NT2/D1 (cell line): ENCODE data around the gene TIGAR.

Experiments used
- SUZ12 ChIP-seq: IDR thresholded peaks from 2 replicates; pipeline ENCODE4 v1.6.1; 2011; ENCODE audit not compliant: insufficient read length, insufficient read depth; ENCODE audit errors: extremely low read depth
- YY1 ChIP-seq: IDR thresholded peaks from 2 replicates; pipeline ENCODE4 v1.6.1; 2011; ENCODE audit not compliant: insufficient read length, insufficient read depth
- ZNF274 ChIP-seq: IDR thresholded peaks from 2 replicates; pipeline ENCODE4 v1.6.1; 2011; ENCODE audit warnings: mild to moderate bottlenecking, low read depth, low read length

DNA sequence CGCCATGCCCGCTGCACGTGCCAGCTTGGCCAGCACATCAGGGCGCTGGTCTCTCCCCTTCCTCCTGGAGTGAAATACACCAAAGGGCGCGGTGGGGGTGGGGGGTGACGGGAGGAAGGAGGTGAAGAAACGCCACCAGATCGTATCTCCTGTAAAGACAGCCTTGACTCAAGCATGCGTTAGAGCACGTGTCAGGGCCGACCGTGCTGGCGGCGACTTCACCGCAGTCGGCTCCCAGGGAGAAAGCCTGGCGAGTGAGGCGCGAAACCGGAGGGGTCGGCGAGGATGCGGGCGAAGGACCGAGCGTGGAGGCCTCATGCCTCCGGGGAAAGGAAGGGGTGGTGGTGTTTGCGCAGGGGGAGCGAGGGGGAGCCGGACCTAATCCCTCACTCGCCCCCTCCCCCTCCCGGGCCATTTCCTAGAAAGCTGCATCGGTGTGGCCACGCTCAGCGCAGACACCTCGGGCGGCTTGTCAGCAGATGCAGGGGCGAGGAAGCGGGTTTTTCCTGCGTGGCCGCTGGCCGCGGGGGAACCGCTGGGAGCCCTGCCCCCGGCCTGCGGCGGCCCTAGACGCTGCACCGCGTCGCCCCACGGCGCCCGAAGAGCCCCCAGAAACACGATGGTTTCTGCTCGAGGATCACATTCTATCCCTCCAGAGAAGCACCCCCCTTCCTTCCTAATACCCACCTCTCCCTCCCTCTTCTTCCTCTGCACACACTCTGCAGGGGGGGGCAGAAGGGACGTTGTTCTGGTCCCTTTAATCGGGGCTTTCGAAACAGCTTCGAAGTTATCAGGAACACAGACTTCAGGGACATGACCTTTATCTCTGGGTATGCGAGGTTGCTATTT is 48.4 kb upstream of the TIGAR start:
- TF ChIP-seq YY1, result no peak
- no peak for TF ChIP-seq SUZ12
- no peak for TF ChIP-seq ZNF274
